OCI-LY3 (cell line): ENCODE measurements around the gene EBP.

Experiments
- EZH2phosphoT487 ChIP-seq: fragments of 200-600 bp; shearing (Covaris generic); IDR thresholded peaks from 2 replicates; pipeline ENCODE4 v1.6.1; 2018; ENCODE audit warnings: antibody characterized with exemption, mixed run types, low read depth
- TF ChIP-seq, protein P1 (sequence below): fragments of 200-600, 300-600 bp; sonication (generic); IDR thresholded peaks from 2 replicates; pipeline ENCODE4 v1.5.1; 2014; ENCODE audit warnings: antibody characterized with exemption, low read length, low read depth

DNA sequence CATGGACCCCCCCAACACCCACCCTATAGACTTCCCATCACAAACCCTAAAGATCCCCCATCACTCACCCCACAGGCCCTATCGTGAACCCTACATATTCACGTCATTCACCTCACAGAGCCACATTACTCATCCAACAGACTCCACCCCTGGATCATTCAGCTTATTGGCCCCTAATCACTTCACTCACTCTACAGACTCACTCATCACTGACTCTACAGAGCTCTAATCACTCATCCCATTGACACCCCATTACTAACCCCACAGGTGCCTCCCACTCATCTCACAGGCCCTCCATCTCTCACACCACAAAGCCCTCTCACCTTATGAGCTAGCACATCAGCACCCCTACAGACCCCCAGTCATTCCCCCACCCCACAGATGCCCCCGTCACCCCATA is 11.6 kb downstream of the EBP start:
- TF ChIP-seq, protein P1, sequence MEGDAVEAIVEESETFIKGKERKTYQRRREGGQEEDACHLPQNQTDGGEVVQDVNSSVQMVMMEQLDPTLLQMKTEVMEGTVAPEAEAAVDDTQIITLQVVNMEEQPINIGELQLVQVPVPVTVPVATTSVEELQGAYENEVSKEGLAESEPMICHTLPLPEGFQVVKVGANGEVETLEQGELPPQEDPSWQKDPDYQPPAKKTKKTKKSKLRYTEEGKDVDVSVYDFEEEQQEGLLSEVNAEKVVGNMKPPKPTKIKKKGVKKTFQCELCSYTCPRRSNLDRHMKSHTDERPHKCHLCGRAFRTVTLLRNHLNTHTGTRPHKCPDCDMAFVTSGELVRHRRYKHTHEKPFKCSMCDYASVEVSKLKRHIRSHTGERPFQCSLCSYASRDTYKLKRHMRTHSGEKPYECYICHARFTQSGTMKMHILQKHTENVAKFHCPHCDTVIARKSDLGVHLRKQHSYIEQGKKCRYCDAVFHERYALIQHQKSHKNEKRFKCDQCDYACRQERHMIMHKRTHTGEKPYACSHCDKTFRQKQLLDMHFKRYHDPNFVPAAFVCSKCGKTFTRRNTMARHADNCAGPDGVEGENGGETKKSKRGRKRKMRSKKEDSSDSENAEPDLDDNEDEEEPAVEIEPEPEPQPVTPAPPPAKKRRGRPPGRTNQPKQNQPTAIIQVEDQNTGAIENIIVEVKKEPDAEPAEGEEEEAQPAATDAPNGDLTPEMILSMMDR = no peak
- no peak for TF ChIP-seq EZH2phosphoT487
